CD4-positive, alpha-beta T cell treated with Interleukin-17A for 4 hours (primary cell): ENCODE data around the gene HGF.
"Not testable (repeated sequence)": the region's sequence is repeated elsewhere in the genome, so short reads cannot be mapped to it uniquely, and the experiment has no call there.

ENCODE experiments used
- DNase-seq: peaks from one replicate; pipeline ENCODE4 v3.0.0-alpha.2; 2020; ENCODE audit warnings: mixed read lengths

Gene HGF

GRCh38 chr7:81775560-81775959, 5.7 kb upstream of the HGF start:
- no peak for DNase-seq

GRCh38 chr7:81774551-81774950, 4.7 kb upstream of the HGF start:
- no peak for DNase-seq

GRCh38 chr7:81770728-81771223, 929 bp upstream of the HGF start:
- DNase-seq: no peak

GRCh38 chr7:81768951-81769778, 682 bp downstream of the HGF start:
- DNase-seq: no peak

GRCh38 chr7:81767926-81768325, 1.9 kb downstream of the HGF start:
- DNase-seq: no peak

- no peak for DNase-seq
These were observed 8.0 kb downstream of the HGF start for GRCh38 chr7:81761821-81762220.

GRCh38 chr7:81761031-81761430, 8.8 kb downstream of the HGF start:
- DNase-seq: no peak

GRCh38 chr7:81754918-81755696, 14.7 kb downstream of the HGF start:
- no peak for DNase-seq

- no peak for DNase-seq
These were observed 16.5 kb downstream of the HGF start for GRCh38 chr7:81753392-81753791.

GRCh38 chr7:81752318-81752714, 17.5 kb downstream of the HGF start:
- DNase-seq: no peak

- no peak for DNase-seq
These were observed 18.1 kb downstream of the HGF start for GRCh38 chr7:81751619-81752317.

- no peak for DNase-seq
These were observed 24.2 kb downstream of the HGF start for GRCh38 chr7:81745637-81746036.

GRCh38 chr7:81744389-81744788, 25.5 kb downstream of the HGF start:
- no peak for DNase-seq

GRCh38 chr7:81743665-81744064, 26.2 kb downstream of the HGF start:
- DNase-seq: no peak

- no peak for DNase-seq
These were observed 26.6 kb downstream of the HGF start for GRCh38 chr7:81743201-81743600.

- no peak for DNase-seq
These were observed 29.4 kb downstream of the HGF start for GRCh38 chr7:81740403-81740802.

- no peak for DNase-seq
These were observed 33.8 kb downstream of the HGF start for GRCh38 chr7:81736091-81736490.

- DNase-seq: no peak
These were observed 44.1 kb downstream of the HGF start for GRCh38 chr7:81725812-81726127.

GRCh38 chr7:81725003-81725811, 44.6 kb downstream of the HGF start:
- DNase-seq: no peak

GRCh38 chr7:81722250-81722649, 47.6 kb downstream of the HGF start:
- DNase-seq: not testable (repeated sequence)

- no peak for DNase-seq
These were observed 48.4 kb downstream of the HGF start for GRCh38 chr7:81721437-81721836.

- no peak for DNase-seq
These were observed 50.0 kb downstream of the HGF start for GRCh38 chr7:81719865-81720264.
